K562 treated with DMSO at 1 percent for 24 hours (cell line): ENCODE measurements around the gene ZNF641. TPM values are rescaled to one million over a fixed set of nuclear protein-coding genes. Genes with fewer than 3 reads are reported as not detected.

Experiments used
- total RNA-seq: library from RNA; unstranded; fragments of 300-600 nt; gene quantifications from 2 replicates; pipeline ENCODE4 v1.2.3, GENCODE V29; 2022; ENCODE audit warnings: low read depth; ENCODE audit not compliant: insufficient read depth

Gene ZNF641
- 15.1 and 17.6 TPM in 2 replicates for total RNA-seq

DNA sequence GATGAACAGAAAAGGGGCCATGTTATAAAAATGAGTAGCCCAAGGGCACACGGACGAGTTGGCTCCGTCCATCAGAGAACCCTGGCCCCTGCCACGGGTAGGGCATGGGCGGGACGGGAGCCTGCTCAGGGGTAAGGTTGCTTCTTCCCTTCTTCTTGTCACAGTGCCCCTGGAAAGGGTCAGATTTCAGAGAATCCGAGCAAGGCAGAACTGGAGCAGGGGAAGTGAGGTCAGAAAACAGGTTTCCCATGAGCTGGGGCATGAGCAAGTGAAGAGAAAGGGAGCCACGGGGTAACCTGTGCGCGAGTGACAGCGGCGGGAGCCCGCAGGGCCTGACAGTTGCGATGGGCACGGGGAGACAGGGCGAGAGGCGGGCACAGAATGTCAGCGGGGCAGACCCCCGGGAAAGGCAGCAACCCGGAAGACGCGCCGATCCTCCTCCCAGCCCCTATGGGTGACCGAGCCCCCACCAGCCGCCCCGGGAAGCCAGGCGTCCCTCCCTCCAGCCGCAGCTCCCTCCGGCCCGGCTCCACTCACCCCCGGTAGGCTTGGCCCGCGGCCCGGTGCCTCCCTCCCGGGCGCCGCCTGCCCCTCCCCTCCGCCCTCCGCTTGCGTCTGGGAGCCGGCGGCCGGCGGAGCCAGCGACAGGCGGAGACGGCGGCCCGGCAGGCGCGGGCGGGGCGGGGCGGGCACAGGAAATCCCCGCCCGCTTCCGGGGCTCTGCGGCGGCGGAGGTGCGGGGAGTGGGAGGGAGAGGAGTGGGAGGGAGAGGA lies at the start of gene ZNF641:
Gene ZNF641, minus strand, starts transcription at position 671 of the 773 bp plus-strand sequence. CDS start 2,829 bp downstream, outside the sequence.

Other genes starting within 250 kb of the ZNF641 start
- gene SENP1, start 244.8 kb downstream of the ZNF641 start, total RNA-seq: 12.3 and 13.6 TPM in 2 replicates
- gene PFKM, start 231.6 kb downstream of the ZNF641 start, total RNA-seq: 38.2 and 42.0 TPM in 2 replicates
- gene ASB8, start 193.4 kb downstream of the ZNF641 start, total RNA-seq: 26.1 and 29.5 TPM in 2 replicates
- gene CCDC184, start 167.3 kb downstream of the ZNF641 start, total RNA-seq: 0.71 and 0.89 TPM in 2 replicates
- gene OR10AD1, start 147.6 kb downstream of the ZNF641 start, total RNA-seq: 0.45 TPM in 1 of 2 replicates, not detected in the other
- gene ANP32D, start 121.6 kb upstream of the ZNF641 start, total RNA-seq: not detected in 2 replicates
- not detected in 2 replicates for gene C12orf54, start 131.6 kb upstream of the ZNF641 start, total RNA-seq
- gene OR8S1, start 174.7 kb upstream of the ZNF641 start, total RNA-seq: not detected in 2 replicates
- not detected in 2 replicates for gene LALBA, start 219.1 kb upstream of the ZNF641 start, total RNA-seq